Measurements from ENCODE around the gene CWC27.
A peak's percentile ranks its signal among the peaks of the same experiment; 100 is the strongest.

CWC27 gene

DNA sequence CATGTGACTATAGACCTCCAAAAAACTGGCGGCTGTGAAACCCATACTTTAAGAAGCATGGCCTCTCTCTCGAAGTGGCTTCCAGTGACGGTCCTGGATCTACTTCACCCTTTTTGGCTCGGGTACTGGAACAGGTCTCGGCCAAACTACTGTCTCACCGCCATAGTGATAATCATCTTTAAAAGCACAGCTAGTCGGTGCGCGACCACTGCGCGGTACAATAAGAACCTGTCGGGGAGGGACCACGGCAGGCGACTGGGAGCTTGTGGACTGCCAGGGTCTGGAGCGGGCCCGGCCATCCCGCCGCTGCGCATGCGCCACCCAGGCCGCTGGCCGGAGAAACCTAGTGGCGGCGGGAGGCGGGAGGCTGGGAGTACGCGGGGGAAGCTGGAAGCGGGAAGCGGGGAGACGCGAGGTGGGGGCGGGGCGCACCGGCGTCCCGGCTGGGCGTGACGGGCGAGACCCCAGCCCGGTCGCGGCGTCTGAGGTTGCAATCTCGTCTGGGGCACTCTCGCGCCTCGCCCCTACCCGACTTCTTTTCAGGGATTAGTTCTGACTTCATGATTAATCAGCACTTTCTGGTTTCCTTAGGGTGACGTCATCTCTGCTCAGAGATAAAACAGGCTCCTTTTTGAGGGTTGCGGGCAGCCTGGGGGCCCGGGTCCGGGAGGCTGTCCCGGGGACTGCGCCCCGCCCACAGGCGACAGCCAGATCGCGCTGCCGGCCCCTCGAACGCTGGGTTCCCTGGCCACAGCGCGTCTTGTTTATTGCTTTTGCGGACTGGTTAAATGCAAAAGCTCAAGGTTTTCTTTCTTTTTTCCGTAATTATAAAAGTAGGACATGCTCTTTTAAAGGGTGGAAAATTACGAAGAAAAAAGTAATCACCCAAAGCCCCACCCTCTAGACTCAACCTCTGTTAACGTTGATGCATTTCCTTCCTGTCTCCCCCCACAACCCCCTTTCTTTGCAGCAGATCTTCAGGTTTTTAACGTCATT lies 266.8 kb downstream of the CWC27 start:
- peak overlapping the region; percentile 59 for H3K27ac ChIP-seq
- TF ChIP-seq, protein P1, sequence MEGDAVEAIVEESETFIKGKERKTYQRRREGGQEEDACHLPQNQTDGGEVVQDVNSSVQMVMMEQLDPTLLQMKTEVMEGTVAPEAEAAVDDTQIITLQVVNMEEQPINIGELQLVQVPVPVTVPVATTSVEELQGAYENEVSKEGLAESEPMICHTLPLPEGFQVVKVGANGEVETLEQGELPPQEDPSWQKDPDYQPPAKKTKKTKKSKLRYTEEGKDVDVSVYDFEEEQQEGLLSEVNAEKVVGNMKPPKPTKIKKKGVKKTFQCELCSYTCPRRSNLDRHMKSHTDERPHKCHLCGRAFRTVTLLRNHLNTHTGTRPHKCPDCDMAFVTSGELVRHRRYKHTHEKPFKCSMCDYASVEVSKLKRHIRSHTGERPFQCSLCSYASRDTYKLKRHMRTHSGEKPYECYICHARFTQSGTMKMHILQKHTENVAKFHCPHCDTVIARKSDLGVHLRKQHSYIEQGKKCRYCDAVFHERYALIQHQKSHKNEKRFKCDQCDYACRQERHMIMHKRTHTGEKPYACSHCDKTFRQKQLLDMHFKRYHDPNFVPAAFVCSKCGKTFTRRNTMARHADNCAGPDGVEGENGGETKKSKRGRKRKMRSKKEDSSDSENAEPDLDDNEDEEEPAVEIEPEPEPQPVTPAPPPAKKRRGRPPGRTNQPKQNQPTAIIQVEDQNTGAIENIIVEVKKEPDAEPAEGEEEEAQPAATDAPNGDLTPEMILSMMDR (IDR thresholded peaks at IDR 0.05), result peak; percentile 8; the same call in 1 of the 2 replicates
- TF ChIP-seq ZFX (IDR thresholded peaks at IDR 0.05; ENCODE audit: borderline replicate concordance), result no peak

DNA sequence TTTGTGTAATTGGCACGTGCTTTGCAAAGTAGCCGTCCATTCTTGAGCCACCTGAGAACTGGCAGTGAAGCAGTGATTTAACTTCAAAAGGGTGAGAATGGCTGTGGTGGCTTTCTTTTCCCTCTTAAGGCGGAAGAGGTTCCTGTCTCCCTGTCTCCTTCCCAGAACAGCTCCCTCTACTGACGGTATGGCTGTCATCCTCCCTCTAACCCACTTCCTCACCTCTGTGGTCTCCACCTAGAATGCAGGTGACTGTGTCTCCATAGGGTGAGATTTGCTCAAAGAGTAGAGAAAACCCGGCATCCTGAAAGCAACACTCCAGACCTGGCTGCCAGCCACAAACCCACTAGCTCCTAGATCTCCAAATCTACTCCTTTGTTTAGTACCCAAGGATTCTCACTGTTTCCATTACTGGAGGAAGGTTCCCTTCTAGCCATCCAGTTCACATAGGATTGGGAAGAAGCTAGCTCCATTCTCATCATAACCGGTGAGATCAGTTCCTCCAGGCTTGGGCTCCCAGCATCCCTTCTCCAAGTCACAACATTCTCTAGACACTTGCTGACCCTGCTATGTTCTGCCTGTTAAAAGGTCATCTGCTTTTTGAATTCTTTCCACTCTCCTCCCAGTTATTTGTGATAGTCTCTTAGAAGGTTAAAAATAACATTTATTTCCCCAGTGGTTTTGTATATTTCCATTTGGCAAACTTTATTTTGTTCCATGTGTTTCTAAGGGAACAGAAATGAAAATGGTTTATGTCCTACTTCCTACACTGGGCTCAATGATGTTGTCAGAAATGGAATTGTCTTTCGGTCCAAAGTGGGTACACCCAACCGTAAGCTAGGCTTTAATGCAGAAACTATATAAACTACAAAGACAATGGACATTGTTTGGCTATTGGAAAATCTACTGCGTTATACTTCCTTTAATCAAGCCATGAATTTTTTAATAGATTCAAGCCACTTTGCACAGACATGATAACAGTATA lies 269.4 kb downstream of the CWC27 start:
- no peak overlapping the region for H3K27ac ChIP-seq
- TF ChIP-seq, protein P1 (IDR thresholded peaks at IDR 0.05), result peak; percentile 69
- TF ChIP-seq ZFX (IDR thresholded peaks at IDR 0.05; ENCODE audit: borderline replicate concordance), result no peak

DNA sequence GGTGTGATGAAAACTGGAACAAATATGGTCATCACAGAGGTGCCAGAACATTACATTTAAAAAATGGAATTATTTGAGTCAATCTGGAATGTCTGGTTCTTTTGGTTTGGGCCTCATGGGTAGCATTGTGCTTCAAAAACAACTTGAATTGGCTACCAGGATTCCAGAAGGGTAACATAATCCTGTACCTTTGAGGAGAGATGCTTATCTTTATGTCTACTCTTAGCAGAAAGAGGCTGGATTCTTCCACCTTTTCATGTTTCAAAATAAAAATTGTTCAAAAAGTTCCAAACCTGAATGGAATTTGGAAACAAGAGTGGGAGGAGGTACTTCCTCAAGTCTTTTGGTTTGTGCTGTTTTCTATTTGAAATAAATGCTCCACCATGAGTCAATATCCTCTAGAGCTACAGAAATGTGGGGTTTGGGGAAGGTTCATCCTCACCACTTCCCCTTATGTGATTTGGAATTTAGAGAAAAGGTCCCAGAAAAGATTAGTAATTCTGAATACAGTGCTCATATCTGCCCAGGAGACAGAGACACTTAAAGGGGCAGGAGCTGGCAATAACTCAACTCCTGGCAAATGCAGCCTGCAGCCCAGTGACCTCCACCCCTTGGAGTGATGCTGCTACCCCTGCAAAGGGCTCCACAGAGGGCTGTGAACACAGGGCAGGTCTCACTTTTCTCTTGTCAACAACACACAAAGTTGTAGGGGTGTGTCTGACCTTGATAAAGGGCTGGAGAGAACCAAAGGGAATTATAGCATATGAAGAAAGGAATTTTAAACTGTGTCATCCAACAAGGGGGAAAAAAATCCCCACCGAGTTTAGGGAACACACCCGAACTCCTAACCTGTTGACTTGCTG lies 272.8 kb downstream of the CWC27 start:
- no peak for TF ChIP-seq ZFX (IDR thresholded peaks at IDR 0.05; ENCODE audit: borderline replicate concordance)
- TF ChIP-seq, protein P1 (IDR thresholded peaks at IDR 0.05), result no peak
- H3K27ac ChIP-seq, result no peak overlapping the region

DNA sequence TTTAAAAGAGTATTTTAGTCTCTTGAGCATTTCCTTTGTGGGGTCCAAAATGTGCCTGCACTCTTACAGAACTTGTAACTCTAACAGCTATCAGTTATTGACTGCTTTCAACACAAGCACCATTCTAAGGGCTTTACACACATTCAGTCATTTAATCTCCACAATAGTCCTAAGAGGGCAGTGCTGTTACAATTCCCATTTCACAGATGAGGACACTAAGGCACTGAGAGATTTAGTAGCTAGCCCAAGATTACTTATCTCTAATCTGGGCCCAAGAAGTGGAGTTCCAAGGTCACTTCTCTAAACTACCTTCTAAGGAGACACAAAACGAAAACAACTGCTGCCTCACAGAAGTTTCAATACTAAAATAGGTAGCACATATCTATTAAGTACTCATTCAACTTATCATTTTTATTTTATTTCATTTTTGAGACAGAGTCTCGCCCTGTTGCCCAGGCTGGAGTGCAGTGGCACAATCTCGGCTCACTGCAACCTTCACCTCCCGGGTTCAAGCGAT lies 275.2 kb downstream of the CWC27 start:
- H3K27ac ChIP-seq, result no peak overlapping the region
- TF ChIP-seq, protein P1 (IDR thresholded peaks at IDR 0.05), result no peak
- no peak for TF ChIP-seq ZFX (IDR thresholded peaks at IDR 0.05; ENCODE audit: borderline replicate concordance)

DNA sequence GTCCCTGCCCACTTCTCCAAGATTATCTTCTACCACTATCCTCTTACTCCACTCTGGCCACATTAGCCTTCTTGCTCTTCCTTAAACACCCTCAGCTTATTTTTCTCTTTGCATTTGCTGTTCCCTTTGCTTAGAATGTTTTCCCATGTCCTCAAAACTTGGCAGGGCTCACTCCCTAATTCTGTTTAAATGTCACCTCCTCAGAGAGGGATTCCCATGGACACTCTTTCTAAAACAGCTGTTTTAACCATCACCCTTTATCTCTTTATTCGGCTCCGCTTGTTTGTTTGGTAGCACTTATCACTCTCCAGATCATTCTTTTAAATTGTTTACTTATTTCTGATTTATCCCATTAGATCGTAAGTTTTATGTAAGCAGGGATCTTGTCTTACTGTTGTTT lies 278.5 kb downstream of the CWC27 start:
- TF ChIP-seq, protein P1 (IDR thresholded peaks at IDR 0.05), result no peak
- TF ChIP-seq ZFX (IDR thresholded peaks at IDR 0.05; ENCODE audit: borderline replicate concordance), result no peak
- H3K27ac ChIP-seq, result no peak overlapping the region

DNA sequence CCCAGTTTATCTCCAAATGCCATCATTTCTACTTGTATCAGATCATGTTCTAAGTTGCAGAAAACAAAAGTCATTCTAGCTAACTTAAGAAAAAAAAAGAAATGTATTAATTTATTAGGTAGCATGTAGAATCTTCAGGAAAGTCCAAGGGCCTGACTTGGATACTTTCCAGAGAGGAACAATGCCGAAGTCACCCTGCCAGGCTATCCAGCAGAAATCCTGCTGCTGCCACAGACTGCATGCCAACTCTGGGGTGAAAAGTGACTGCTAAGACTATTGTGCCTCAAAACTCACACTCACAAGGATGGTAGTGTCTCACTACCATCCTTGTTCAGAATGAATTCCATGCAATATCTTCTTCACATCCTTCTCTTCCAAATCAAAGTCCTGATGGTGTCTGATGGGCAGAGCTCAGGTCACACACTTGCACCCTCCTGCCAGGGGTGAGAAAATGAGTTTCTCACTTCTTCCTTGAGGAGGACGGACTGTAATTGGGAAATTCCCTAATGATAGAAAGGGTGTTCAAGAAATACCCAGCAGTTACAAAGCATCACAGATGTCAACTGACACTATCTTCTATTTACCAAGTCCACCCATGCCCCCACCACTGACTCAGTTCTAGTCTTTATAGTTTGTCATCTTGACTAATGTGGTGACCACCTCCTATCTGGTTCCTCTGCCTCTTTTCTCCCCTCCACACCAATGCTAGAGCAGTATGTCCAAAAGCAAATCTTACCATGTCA lies 279.4 kb downstream of the CWC27 start:
- H3K27ac ChIP-seq, result no peak overlapping the region
- TF ChIP-seq, protein P1 (IDR thresholded peaks at IDR 0.05), result no peak
- TF ChIP-seq ZFX (IDR thresholded peaks at IDR 0.05; ENCODE audit: borderline replicate concordance), result no peak
